Measurements from ENCODE around the gene PPP2R5A.

The PPP2R5A gene

DNA sequence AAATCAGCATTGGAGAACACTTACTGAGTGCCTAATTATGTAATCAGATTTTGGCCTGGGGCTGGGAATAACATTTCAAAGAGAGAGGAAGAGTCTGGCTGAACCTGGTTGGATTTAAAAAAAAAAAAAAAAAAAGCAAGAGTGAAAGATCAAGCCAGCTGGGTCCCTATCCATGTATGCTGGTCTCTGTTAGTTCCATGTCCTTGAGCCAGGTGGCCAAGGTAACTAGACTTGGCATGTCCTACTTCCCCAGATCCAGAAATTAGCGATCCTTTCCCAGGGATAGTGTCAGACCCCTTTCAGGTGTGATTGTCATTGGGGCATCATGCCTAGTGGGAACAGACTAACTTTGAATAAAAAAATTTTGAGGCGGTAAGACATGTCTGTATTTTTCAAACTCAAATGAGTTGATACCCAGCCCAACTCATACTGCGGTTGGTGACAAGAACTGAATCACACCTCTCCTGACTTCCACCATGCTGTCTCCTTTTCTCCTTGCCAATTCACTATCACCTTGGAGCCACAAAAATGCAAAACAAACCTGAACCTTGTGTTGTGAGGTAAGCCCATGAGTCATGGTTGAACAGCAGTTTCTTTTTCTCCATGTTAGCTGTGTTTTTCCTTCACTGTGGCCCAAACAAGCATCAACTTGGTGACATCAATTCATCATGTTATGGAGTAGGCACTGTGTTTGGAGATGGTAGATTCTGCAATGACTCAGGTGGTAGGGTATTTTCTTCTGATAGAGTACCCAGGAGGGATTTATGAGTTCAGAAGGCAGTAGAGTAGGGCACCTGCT, 24.5 kb upstream of the PPP2R5A start:
- Histone ChIP-seq H3K4me2 (ENCODE audit: low read depth, low read length, poor library complexity, severe bottlenecking) (no peak overlapping the region), H3K4me3 (ENCODE audit: insufficient read depth, low read length, poor library complexity, severe bottlenecking) (no peak overlapping the region), H4K20me1 (ENCODE audit: low read depth, low read length) (no peaks in the 10 kb centered on the region), H3K9ac (ENCODE audit: low read length) (no peak overlapping the region), H3K27ac (ENCODE audit: low read depth, low read length) (no peak overlapping the region), H3K79me2 (ENCODE audit: insufficient read depth, low read length) (no peaks in the 10 kb centered on the region), H3F3A (ENCODE audit: insufficient read depth) (peaks cover 3% of the 10 kb centered on the region; the same call in 1 of the 2 replicates), H3K36me3 (ENCODE audit: low read length) (no peaks in the 10 kb centered on the region), H3K9me2 (replicated peaks; ENCODE audit: insufficient read depth, low read length) (no peaks in the 10 kb centered on the region), H3K9me3 (ENCODE audit: insufficient read depth, low read length) (no peaks in the 10 kb centered on the region), H3K27me3 (ENCODE audit: low read length) (no peaks in the 10 kb centered on the region), H2AFZ (ENCODE audit: low read depth, low read length, severe bottlenecking) (no peak overlapping the region)
- no peak for TF ChIP-seq EZH2phosphoT487 (conservative IDR thresholded peaks at IDR 0.05; ENCODE audit: low read length)
- TF ChIP-seq, protein P1, sequence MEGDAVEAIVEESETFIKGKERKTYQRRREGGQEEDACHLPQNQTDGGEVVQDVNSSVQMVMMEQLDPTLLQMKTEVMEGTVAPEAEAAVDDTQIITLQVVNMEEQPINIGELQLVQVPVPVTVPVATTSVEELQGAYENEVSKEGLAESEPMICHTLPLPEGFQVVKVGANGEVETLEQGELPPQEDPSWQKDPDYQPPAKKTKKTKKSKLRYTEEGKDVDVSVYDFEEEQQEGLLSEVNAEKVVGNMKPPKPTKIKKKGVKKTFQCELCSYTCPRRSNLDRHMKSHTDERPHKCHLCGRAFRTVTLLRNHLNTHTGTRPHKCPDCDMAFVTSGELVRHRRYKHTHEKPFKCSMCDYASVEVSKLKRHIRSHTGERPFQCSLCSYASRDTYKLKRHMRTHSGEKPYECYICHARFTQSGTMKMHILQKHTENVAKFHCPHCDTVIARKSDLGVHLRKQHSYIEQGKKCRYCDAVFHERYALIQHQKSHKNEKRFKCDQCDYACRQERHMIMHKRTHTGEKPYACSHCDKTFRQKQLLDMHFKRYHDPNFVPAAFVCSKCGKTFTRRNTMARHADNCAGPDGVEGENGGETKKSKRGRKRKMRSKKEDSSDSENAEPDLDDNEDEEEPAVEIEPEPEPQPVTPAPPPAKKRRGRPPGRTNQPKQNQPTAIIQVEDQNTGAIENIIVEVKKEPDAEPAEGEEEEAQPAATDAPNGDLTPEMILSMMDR (IDR thresholded peaks at IDR 0.05; ENCODE audit: insufficient read depth, low read length, poor library complexity, severe bottlenecking), result no peak

DNA sequence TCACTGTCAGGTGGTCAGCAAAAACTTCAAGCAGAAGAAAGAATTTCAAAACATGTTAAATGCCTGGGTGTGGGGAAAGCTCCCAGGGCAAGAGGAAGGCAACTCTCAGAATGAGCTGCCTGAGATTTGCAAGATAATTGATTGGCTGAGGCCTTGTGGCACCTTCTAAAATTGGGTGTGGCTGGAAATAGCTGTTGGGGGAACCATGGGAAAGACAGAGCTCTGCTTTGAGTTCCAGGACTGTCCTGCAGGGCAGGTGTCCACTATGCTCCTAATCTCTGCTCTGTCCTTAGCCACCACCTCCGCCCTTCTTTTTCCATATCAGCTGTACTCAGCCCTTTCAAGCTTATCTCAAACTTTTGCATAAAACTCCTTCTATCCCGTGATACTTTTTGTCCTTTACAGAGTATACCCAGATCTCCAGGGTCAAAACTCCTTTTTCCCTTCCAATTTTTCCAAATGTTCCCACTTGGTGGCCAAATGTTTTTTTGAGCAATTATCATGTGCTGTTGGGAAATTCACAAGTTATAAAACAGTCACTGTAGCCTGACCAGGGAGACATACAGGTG, 23.8 kb upstream of the PPP2R5A start:
- Histone ChIP-seq H3K9ac (ENCODE audit: low read length) (no peak overlapping the region), H3K79me2 (ENCODE audit: insufficient read depth, low read length) (no peaks in the 10 kb centered on the region), H3F3A (ENCODE audit: insufficient read depth) (peaks cover 3% of the 10 kb centered on the region; the same call in 1 of the 2 replicates), H3K9me2 (replicated peaks; ENCODE audit: insufficient read depth, low read length) (no peaks in the 10 kb centered on the region), H2AFZ (ENCODE audit: low read depth, low read length, severe bottlenecking) (no peak overlapping the region), H4K20me1 (ENCODE audit: low read depth, low read length) (no peaks in the 10 kb centered on the region), H3K4me2 (ENCODE audit: low read depth, low read length, poor library complexity, severe bottlenecking) (no peak overlapping the region), H3K4me3 (ENCODE audit: insufficient read depth, low read length, poor library complexity, severe bottlenecking) (no peak overlapping the region), H3K27ac (ENCODE audit: low read depth, low read length) (no peak overlapping the region), H3K27me3 (ENCODE audit: low read length) (no peaks in the 10 kb centered on the region), H3K9me3 (ENCODE audit: insufficient read depth, low read length) (no peaks in the 10 kb centered on the region), H3K36me3 (ENCODE audit: low read length) (no peaks in the 10 kb centered on the region)
- TF ChIP-seq, protein P1 (IDR thresholded peaks at IDR 0.05; ENCODE audit: insufficient read depth, low read length, poor library complexity, severe bottlenecking), result no peak
- no peak for TF ChIP-seq EZH2phosphoT487 (conservative IDR thresholded peaks at IDR 0.05; ENCODE audit: low read length)

DNA sequence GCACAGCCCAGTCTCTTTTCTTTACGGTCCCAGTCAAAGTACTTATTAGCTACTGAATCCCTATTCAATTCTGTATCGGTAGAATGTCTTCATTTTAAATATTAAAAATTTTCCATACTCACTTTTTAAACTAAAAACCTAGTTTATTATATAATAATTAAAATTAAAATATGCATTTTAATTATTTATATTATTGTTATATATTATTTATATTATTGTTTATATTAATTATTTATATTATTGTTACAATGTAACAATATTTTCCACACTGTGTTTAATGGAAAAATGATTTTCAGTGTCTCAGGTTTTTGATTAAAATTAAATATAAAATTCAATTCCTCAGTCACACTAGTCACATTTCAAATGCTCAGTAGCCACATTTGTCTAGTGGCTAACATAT, 18.2 kb upstream of the PPP2R5A start:
- no peak overlapping the region for H2AFZ ChIP-seq (ENCODE audit: low read depth, low read length, severe bottlenecking)
- TF ChIP-seq, protein P1 (IDR thresholded peaks at IDR 0.05; ENCODE audit: insufficient read depth, low read length, poor library complexity, severe bottlenecking), result no peak
- TF ChIP-seq EZH2phosphoT487 (conservative IDR thresholded peaks at IDR 0.05; ENCODE audit: low read length), result no peak
- no peak overlapping the region for H3K27ac ChIP-seq (ENCODE audit: low read depth, low read length)
- H3K9me2 ChIP-seq (replicated peaks; ENCODE audit: insufficient read depth, low read length), result no peaks in the 10 kb centered on the region
- no peaks in the 10 kb centered on the region for H3K9me3 ChIP-seq (ENCODE audit: insufficient read depth, low read length)
- no peak overlapping the region for H3K4me2 ChIP-seq (ENCODE audit: low read depth, low read length, poor library complexity, severe bottlenecking)
- peaks cover 3% of the 10 kb centered on the region; the same call in 1 of the 2 replicates for H3F3A ChIP-seq (ENCODE audit: insufficient read depth)
- H4K20me1 ChIP-seq (ENCODE audit: low read depth, low read length), result no peaks in the 10 kb centered on the region
- no peaks in the 10 kb centered on the region for H3K36me3 ChIP-seq (ENCODE audit: low read length)
- H3K9ac ChIP-seq (ENCODE audit: low read length), result no peak overlapping the region
- no peaks in the 10 kb centered on the region for H3K79me2 ChIP-seq (ENCODE audit: insufficient read depth, low read length)
- H3K4me3 ChIP-seq (ENCODE audit: insufficient read depth, low read length, poor library complexity, severe bottlenecking), result no peak overlapping the region
- no peaks in the 10 kb centered on the region for H3K27me3 ChIP-seq (ENCODE audit: low read length)

Data from SU-DHL-6 (cell line).